ENCODE results near the gene PDXP. TPM values are rescaled to one million over a fixed set of nuclear protein-coding genes. Genes with fewer than 3 reads are reported as not detected.
A peak's percentile ranks its signal among the peaks of the same experiment; 100 is the strongest.

The PDXP gene
- total and polyA plus RNA-seq, 2 of the 13 experiments (the other 11 are each of a cell fraction or from before 2014, with no cell fraction given): 58.2 to 70.6 TPM

- no peak for TF ChIP-seq ZNF749 (CRISPR knock-in tag; IDR thresholded peaks at IDR 0.05; ENCODE audit: borderline replicate concordance)
- TF ChIP-seq BRCA1 (CRISPR knock-in tag; IDR thresholded peaks at IDR 0.05): peak; percentile 64; the same call in 1 of the 2 replicates
- TF ChIP-seq SMAD3 (CRISPR knock-in tag; IDR thresholded peaks at IDR 0.05): peak; percentile 75
- no peak; the same call in 1 of the 2 replicates for TF ChIP-seq CAMTA2 (CRISPR knock-in tag; IDR thresholded peaks at IDR 0.05; ENCODE audit: borderline replicate concordance)
- no peak for TF ChIP-seq SMARCE1 (IDR thresholded peaks at IDR 0.05; ENCODE audit: borderline replicate concordance)
- TF ChIP-seq FOXC1 (CRISPR knock-in tag; IDR thresholded peaks at IDR 0.05; ENCODE audit: borderline replicate concordance): peak; percentile 78; the same call in 1 of the 2 replicates
- peak; percentile 63; the same call in 1 of the 2 replicates for TF ChIP-seq ZNF362 (CRISPR knock-in tag; IDR thresholded peaks at IDR 0.05; ENCODE audit: borderline replicate concordance)
- no peak for TF ChIP-seq ATF1 (CRISPR knock-in tag; IDR thresholded peaks at IDR 0.05)
- peak; percentile 98 for TF ChIP-seq GATAD1 (CRISPR knock-in tag; IDR thresholded peaks at IDR 0.05)
- no peak for TF ChIP-seq ZNF468 (CRISPR knock-in tag; IDR thresholded peaks at IDR 0.05)
- peak; percentile 73 for TF ChIP-seq ZNF331 (CRISPR knock-in tag; IDR thresholded peaks at IDR 0.05)
- TF ChIP-seq PHF20 (CRISPR knock-in tag; IDR thresholded peaks at IDR 0.05): peak; percentile 97
- TF ChIP-seq KDM2A (CRISPR knock-in tag; IDR thresholded peaks at IDR 0.05; ENCODE audit: borderline replicate concordance, low read depth): peak; percentile 87; the same call in 1 of the 2 replicates
- TF ChIP-seq SNAPC5 (CRISPR knock-in tag; IDR thresholded peaks at IDR 0.05; ENCODE audit: borderline replicate concordance): peak; percentile 72; the same call in 1 of the 2 replicates
- TF ChIP-seq ZNF124 (CRISPR knock-in tag; IDR thresholded peaks at IDR 0.05): peak; percentile 91
- TF ChIP-seq ZNF441 (CRISPR knock-in tag; IDR thresholded peaks at IDR 0.05; ENCODE audit: borderline replicate concordance): peak; percentile 15; the same call in 1 of the 2 replicates
- peak; percentile 80 for TF ChIP-seq MXD3 (CRISPR knock-in tag; IDR thresholded peaks at IDR 0.05)
- TF ChIP-seq CBX2 (IDR thresholded peaks at IDR 0.05; ENCODE audit: low read depth, low read length): no peak
- no peak for TF ChIP-seq CBX2 (CRISPR knock-in tag; IDR thresholded peaks at IDR 0.05; ENCODE audit: low read depth)
- TF ChIP-seq CHD4 (IDR thresholded peaks at IDR 0.05; ENCODE audit: borderline replicate concordance, low read length): no peak
- peak; percentile 98 for TF ChIP-seq ZFX (CRISPR knock-in tag; IDR thresholded peaks at IDR 0.05; ENCODE audit: low read depth)
- no peak for TF ChIP-seq DNMT3B (CRISPR knock-in tag; conservative IDR thresholded peaks at IDR 0.05)
- TF ChIP-seq ZNF160 (CRISPR knock-in tag; IDR thresholded peaks at IDR 0.05): no peak
- peak; percentile 74; the same call in 1 of the 2 replicates for TF ChIP-seq PITX1 (CRISPR knock-in tag; IDR thresholded peaks at IDR 0.05)
- no peak for TF ChIP-seq MAFG (CRISPR knock-in tag; IDR thresholded peaks at IDR 0.05)
- TF ChIP-seq GFI1 (CRISPR knock-in tag; IDR thresholded peaks at IDR 0.05; ENCODE audit: borderline replicate concordance): peak; percentile 57; the same call in 1 of the 2 replicates
- TF ChIP-seq MLLT10 (CRISPR knock-in tag; IDR thresholded peaks at IDR 0.05): no peak
- no peak for TF ChIP-seq MTF1 (CRISPR knock-in tag; IDR thresholded peaks at IDR 0.05)
Measured at GRCh38 chr22:37686002-37686982, 27.8 kb downstream of the PDXP start, which contains the start of gene NOL12 (continued).

All from HepG2 (cell line).